Measurements from ENCODE around the gene GLIS1. TPM values are rescaled to one million over a fixed set of nuclear protein-coding genes. Genes with fewer than 3 reads are reported as not detected.

GLIS1 gene
- total and polyA plus RNA-seq, 2 experiments from 2014 or later: 0.77 to 0.95 TPM

GRCh38 chr1:53733447-53733931 lies 5.5 kb downstream of the GLIS1 start:
- H3K36me3 ChIP-seq: no peaks in the 10 kb centered on the region
- DNase-seq (ENCODE audit: low read depth in 1 of 2, low spot score in 1 of 2): no peak
- H3K4me1 ChIP-seq (ENCODE audit: low read depth): peaks cover 5% of the 10 kb centered on the region
- no peak overlapping the region for H3K27ac ChIP-seq
- no peak overlapping the region for H3K4me3 ChIP-seq
- H3K9me3 ChIP-seq (ENCODE audit: low read depth): no peaks in the 10 kb centered on the region
- no peak for TF ChIP-seq CTCF (IDR thresholded peaks at IDR 0.05; ENCODE audit: low read depth, low read length)
- H3K27me3 ChIP-seq: peaks cover 24% of the 10 kb centered on the region

- TF ChIP-seq CTCF (IDR thresholded peaks at IDR 0.05; ENCODE audit: low read depth, low read length): no peak
- DNase-seq (ENCODE audit: low read depth in 1 of 2, low spot score in 1 of 2): peak in 1 of 2 donors; percentile 72
- H3K4me3 ChIP-seq: no peak overlapping the region
- peaks cover 18% of the 10 kb centered on the region for H3K27me3 ChIP-seq
- no peaks in the 10 kb centered on the region for H3K9me3 ChIP-seq (ENCODE audit: low read depth)
- H3K27ac ChIP-seq: no peak overlapping the region
- peaks cover 5% of the 10 kb centered on the region for H3K4me1 ChIP-seq (ENCODE audit: low read depth)
- no peaks in the 10 kb centered on the region for H3K36me3 ChIP-seq
These were observed 6.0 kb downstream of the GLIS1 start for GRCh38 chr1:53732912-53733317.

GRCh38 chr1:53732409-53732808 lies 6.6 kb downstream of the GLIS1 start:
- TF ChIP-seq CTCF (IDR thresholded peaks at IDR 0.05; ENCODE audit: low read depth, low read length): no peak
- no peak overlapping the region for H3K4me3 ChIP-seq
- DNase-seq (ENCODE audit: low read depth in 1 of 2, low spot score in 1 of 2): no peak
- H3K36me3 ChIP-seq: no peaks in the 10 kb centered on the region
- no peaks in the 10 kb centered on the region for H3K9me3 ChIP-seq (ENCODE audit: low read depth)
- no peak overlapping the region for H3K27ac ChIP-seq
- H3K27me3 ChIP-seq: peaks cover 13% of the 10 kb centered on the region
- H3K4me1 ChIP-seq (ENCODE audit: low read depth): peaks cover 5% of the 10 kb centered on the region

- H3K36me3 ChIP-seq: no peaks in the 10 kb centered on the region
- TF ChIP-seq CTCF (IDR thresholded peaks at IDR 0.05; ENCODE audit: low read depth, low read length): no peak
- no peak overlapping the region for H3K27ac ChIP-seq
- H3K9me3 ChIP-seq (ENCODE audit: low read depth): no peaks in the 10 kb centered on the region
- peaks cover 7% of the 10 kb centered on the region for H3K27me3 ChIP-seq
- peaks cover 5% of the 10 kb centered on the region for H3K4me1 ChIP-seq (ENCODE audit: low read depth)
- DNase-seq (ENCODE audit: low read depth in 1 of 2, low spot score in 1 of 2): no peak
- no peak overlapping the region for H3K4me3 ChIP-seq
These were observed 7.1 kb downstream of the GLIS1 start for GRCh38 chr1:53731779-53732305.

GRCh38 chr1:53731043-53731600 lies 7.8 kb downstream of the GLIS1 start:
- no peak overlapping the region for H3K4me3 ChIP-seq
- peaks cover 5% of the 10 kb centered on the region for H3K4me1 ChIP-seq (ENCODE audit: low read depth)
- no peak for TF ChIP-seq CTCF (IDR thresholded peaks at IDR 0.05; ENCODE audit: low read depth, low read length)
- no peak overlapping the region for H3K27ac ChIP-seq
- peaks cover under 1% of the 10 kb centered on the region for H3K27me3 ChIP-seq
- no peaks in the 10 kb centered on the region for H3K36me3 ChIP-seq
- no peak for DNase-seq (ENCODE audit: low read depth in 1 of 2, low spot score in 1 of 2)
- H3K9me3 ChIP-seq (ENCODE audit: low read depth): no peaks in the 10 kb centered on the region

Data from cardiac muscle cell (in vitro differentiated cells and primary cell).